PC-9 (cell line): Measurements from ENCODE around the gene RCBTB2. TPM values are rescaled to one million over a fixed set of nuclear protein-coding genes. Genes with fewer than 3 reads are reported as not detected.

ENCODE experiments used
- BruUV-seq: library from RNA; stranded (reverse); fragments of 400-500 nt; replicated peaks from 2 replicates; lab custom pipeline; 2021; lab: Mats Ljungman, UMichigan
- CTCF ChIA-PET: fragments of 300-600 bp; sonication (Branson Sonifier 250); formaldehyde crosslinking; loops from one replicate; lab custom pipeline; 2022; ENCODE audit warnings: antibody characterized with exemption; lab: Charles Lee
- POLR2A ChIA-PET: fragments of 300-600 bp; sonication (Branson Sonifier 250); formaldehyde crosslinking; loops from one replicate; lab custom pipeline; 2022; ENCODE audit warnings: antibody characterized with exemption; ENCODE audit not compliant: unreplicated experiment; lab: Charles Lee
- DNase-seq, 2 experiments: peaks; one replicate each; pipeline versions ENCODE4 v3.0.0 to v3.0.0-alpha.2; 2015 to 2022; ENCODE audit warnings: mixed read lengths in 1 of 2
- H2AFZ ChIP-seq: fragments of 200-600 bp; sonication (generic); 2 replicates; pipeline ENCODE4 v1.8.1; 2017; ENCODE audit warnings: antibody characterized with exemption
- H3F3A ChIP-seq: fragments of 200-600 bp; sonication (generic); 2 replicates; pipeline ENCODE4 v1.8.1; 2017; ENCODE audit warnings: antibody characterized with exemption, mild to moderate bottlenecking, low read depth; ENCODE audit not compliant: insufficient read depth
- H3K27ac ChIP-seq: fragments of 200-600 bp; sonication (generic); 2 replicates; pipeline ENCODE4 v1.6.1; 2016; ENCODE audit warnings: mixed run types
- H3K27me3 ChIP-seq: fragments of 200-600 bp; sonication (generic); 2 replicates; pipeline ENCODE4 v1.6.1; 2016; ENCODE audit warnings: low read depth, mixed run types; ENCODE audit not compliant: insufficient read depth
- H3K36me3 ChIP-seq: fragments of 200-600 bp; sonication (generic); 2 replicates; pipeline ENCODE4 v1.6.1; 2016; ENCODE audit warnings: low read depth, mixed run types
- H3K4me1 ChIP-seq: fragments of 200-600 bp; sonication (generic); replicated peaks from 2 replicates; pipeline ENCODE4 v1.6.1; 2016; ENCODE audit warnings: mixed run types; ENCODE audit not compliant: insufficient read depth
- H3K4me2 ChIP-seq: fragments of 200-600 bp; sonication (generic); 2 replicates; pipeline ENCODE4 v1.6.1; 2017; ENCODE audit warnings: mixed run types
- H3K4me3 ChIP-seq: fragments of 200-600 bp; sonication (generic); 2 replicates; pipeline ENCODE4 v1.6.1; 2016; ENCODE audit warnings: mixed run types
- H3K79me2 ChIP-seq: fragments of 200-600 bp; sonication (generic); 2 replicates; pipeline ENCODE4 v1.6.1; 2017; ENCODE audit warnings: low read depth, mixed run types
- H3K9me2 ChIP-seq: fragments of 200-600 bp; sonication (generic); 2 replicates; pipeline ENCODE4 v1.8.1; 2017; ENCODE audit warnings: mild to moderate bottlenecking; ENCODE audit not compliant: insufficient read depth
- H3K9me3 ChIP-seq: fragments of 200-600 bp; sonication (generic); 2 replicates; pipeline ENCODE4 v1.8.1; 2016; ENCODE audit warnings: low read depth; ENCODE audit not compliant: insufficient read depth
- H4K20me1 ChIP-seq: fragments of 200-600 bp; sonication (generic); 2 replicates; pipeline ENCODE4 v1.8.1; 2017; ENCODE audit not compliant: insufficient read depth
- CTCF ChIP-seq: fragments of 200-600 bp; sonication (generic); conservative IDR thresholded peaks from 2 replicates; pipeline ENCODE4 v1.6.1; 2017; ENCODE audit warnings: mixed run types, antibody characterized with exemption, mild to moderate bottlenecking, moderate library complexity
- EZH2 ChIP-seq: fragments of 200-600 bp; sonication (generic); IDR thresholded peaks from 2 replicates; pipeline ENCODE4 v1.8.0; 2017; ENCODE audit warnings: antibody characterized with exemption, low read depth
- intact Hi-C: fragments of 100-400 bp; cut with micrococcal nuclease; formaldehyde crosslinking; loops from one replicate; pipeline ENCODE4 v1.10.0; 2022; ENCODE audit not compliant: unreplicated experiment
- total RNA-seq: library from RNA; stranded (reverse); gene quantifications from 2 replicates; pipeline ENCODE4 v1.2.3, GENCODE V29; 2021

RCBTB2 gene
- total RNA-seq, 1 experiment from 2014 or later = 2.6 TPM

- DNase-seq = peak in 1 of 2 experiments; percentile 85
- Histone ChIP-seq H3K4me2 (peak overlapping the region; percentile 43), H3K9me3 (no peaks in the 10 kb centered on the region; the same call in 1 of the 2 replicates), H4K20me1 (no peaks in the 10 kb centered on the region), H3K4me1 (peaks cover 11% of the 10 kb centered on the region), H2AFZ (no peak overlapping the region; the same call in 1 of the 2 replicates), H3K27ac (no peak overlapping the region), H3K27me3 (no peaks in the 10 kb centered on the region), H3K9me2 (no peaks in the 10 kb centered on the region), H3K4me3 (no peak overlapping the region), H3K79me2 (no peaks in the 10 kb centered on the region), H3F3A (peaks cover 9% of the 10 kb centered on the region), H3K36me3 (no peaks in the 10 kb centered on the region)
- BruUV-seq = no TSS peak
- intact Hi-C loops = no loop called here
- CTCF ChIA-PET = no interaction called here
- no peak for TF ChIP-seq EZH2
- TF ChIP-seq CTCF = no peak
- POLR2A ChIA-PET = no interaction called here
These were observed 32.2 kb downstream of the RCBTB2 start for GRCh38 chr13:48500652-48501197.

GRCh38 chr13:48497669-48498068 is 35.2 kb downstream of the RCBTB2 start:
- Histone ChIP-seq H3K27me3 (no peaks in the 10 kb centered on the region), H3F3A (peaks cover 14% of the 10 kb centered on the region), H3K4me2 (no peak overlapping the region), H3K36me3 (no peaks in the 10 kb centered on the region), H3K27ac (no peak overlapping the region), H3K4me1 (peaks cover 15% of the 10 kb centered on the region), H3K4me3 (no peak overlapping the region), H4K20me1 (no peaks in the 10 kb centered on the region), H3K9me2 (no peaks in the 10 kb centered on the region), H2AFZ (no peak overlapping the region), H3K9me3 (no peaks in the 10 kb centered on the region), H3K79me2 (no peaks in the 10 kb centered on the region)
- POLR2A ChIA-PET = no interaction called here
- intact Hi-C loops = no loop called here
- no peak for DNase-seq
- CTCF ChIA-PET = no interaction called here
- TF ChIP-seq CTCF (no peak), EZH2 (no peak)
- BruUV-seq = no TSS peak

- Histone ChIP-seq H3K27me3 (no peaks in the 10 kb centered on the region), H3K4me3 (no peak overlapping the region), H3K9me2 (no peaks in the 10 kb centered on the region), H3K4me1 (peaks cover 15% of the 10 kb centered on the region), H3K36me3 (no peaks in the 10 kb centered on the region), H2AFZ (no peak overlapping the region), H3K4me2 (no peak overlapping the region), H4K20me1 (no peaks in the 10 kb centered on the region), H3K79me2 (no peaks in the 10 kb centered on the region), H3K9me3 (no peaks in the 10 kb centered on the region), H3F3A (peaks cover 14% of the 10 kb centered on the region), H3K27ac (no peak overlapping the region)
- POLR2A ChIA-PET = no interaction called here
- intact Hi-C loops = no loop called here
- TF ChIP-seq EZH2 (no peak), CTCF (no peak)
- DNase-seq = no peak
- CTCF ChIA-PET = no interaction called here
- no TSS peak for BruUV-seq
These were observed 36.4 kb downstream of the RCBTB2 start for GRCh38 chr13:48496271-48497161.
